Mesenchymal stem cell (in vitro differentiated cells and primary cell): ENCODE measurements around the gene MMP2.

Source experiments
- DNase-seq: peaks from one replicate; pipeline ENCODE4 v3.0.0-alpha.2; 2013
- H2AFZ ChIP-seq: one replicate; pipeline ENCODE4 v1.6.1; 2013; ENCODE audit warnings: low read depth, mild to moderate bottlenecking, control low read depth, inconsistent platforms, low read length, moderate library complexity
- H2AK5ac ChIP-seq: 2 replicates; pipeline ENCODE4 v1.6.1; 2013; ENCODE audit warnings: low read length, moderate library complexity, mild to moderate bottlenecking, inconsistent platforms; ENCODE audit not compliant: severe bottlenecking
- H2BK120ac ChIP-seq: one replicate; pipeline ENCODE4 v1.6.1; 2013; ENCODE audit warnings: low read depth, mild to moderate bottlenecking, inconsistent platforms, low read length, moderate library complexity
- H2BK12ac ChIP-seq, 2 experiments: one replicate each; pipeline ENCODE4 v1.6.1; 2013; ENCODE audit warnings: inconsistent platforms in 2 of 2, low read length in 2 of 2, mild to moderate bottlenecking in 2 of 2, moderate library complexity in 2 of 2, control low read depth in 1 of 2
- H2BK15ac ChIP-seq: one replicate; pipeline ENCODE4 v1.6.1; 2013; ENCODE audit warnings: mild to moderate bottlenecking, low read depth, inconsistent platforms; ENCODE audit not compliant: poor library complexity, severe bottlenecking
- H2BK5ac ChIP-seq: 2 replicates; pipeline ENCODE4 v1.6.1; 2013; ENCODE audit warnings: low read depth, mild to moderate bottlenecking, low read length, control low read depth, inconsistent platforms; ENCODE audit not compliant: poor library complexity, severe bottlenecking
- H3K14ac ChIP-seq, 2 experiments: one replicate each; pipeline ENCODE4 v1.6.1; 2013; ENCODE audit warnings: inconsistent platforms in 2 of 2, low read length in 2 of 2, control low read depth in 1 of 2, mild to moderate bottlenecking in 1 of 2, moderate library complexity in 1 of 2
- H3K18ac ChIP-seq, 2 experiments: one replicate each; pipeline ENCODE4 v1.6.1; 2013; ENCODE audit warnings: inconsistent platforms in 2 of 2, low read length in 2 of 2, control low read depth in 1 of 2, low read depth in 1 of 2, mild to moderate bottlenecking in 1 of 2
- H3K23ac ChIP-seq, 2 experiments: one replicate each; pipeline ENCODE4 v1.6.1; 2013; ENCODE audit warnings: inconsistent platforms in 2 of 2, low read length in 2 of 2, mild to moderate bottlenecking in 2 of 2, moderate library complexity in 2 of 2, control low read depth in 1 of 2
- H3K27ac ChIP-seq: 2 replicates; pipeline ENCODE4 v1.5.1; 2013; ENCODE audit warnings: mild to moderate bottlenecking, moderate library complexity, low read length, control low read depth, inconsistent platforms; ENCODE audit not compliant: poor library complexity, severe bottlenecking
- H3K27me3 ChIP-seq, 2 experiments: 2 replicates each; pipeline versions ENCODE4 v1.6.1 to v1.7.0; 2013; ENCODE audit warnings: low read length in 2 of 2, mild to moderate bottlenecking in 2 of 2, moderate library complexity in 2 of 2, control low read depth in 1 of 2, inconsistent platforms in 1 of 2; ENCODE audit not compliant: control insufficient read depth in 1 of 2, insufficient read depth in 1 of 2
- H3K36me3 ChIP-seq, 2 experiments: 2 replicates each; pipeline versions ENCODE4 v1.6.1 to v1.7.0; 2013; ENCODE audit warnings: low read length in 2 of 2, control low read depth in 1 of 2, inconsistent platforms in 1 of 2, low read depth in 1 of 2, mild to moderate bottlenecking in 1 of 2; ENCODE audit not compliant: insufficient read depth in 2 of 2, control insufficient read depth in 1 of 2
- H3K4ac ChIP-seq, 2 experiments: one replicate each; pipeline ENCODE4 v1.6.1; 2013; ENCODE audit warnings: inconsistent platforms in 2 of 2, low read length in 2 of 2, mild to moderate bottlenecking in 2 of 2, moderate library complexity in 2 of 2, control low read depth in 1 of 2, low read depth in 1 of 2
- H3K4me1 ChIP-seq: 2 replicates; pipeline ENCODE4 v1.6.1; 2013; ENCODE audit warnings: low read depth, low read length, control low read depth; ENCODE audit not compliant: control insufficient read depth, insufficient read depth
- H3K4me2 ChIP-seq: 2 replicates; pipeline ENCODE4 v1.6.1; 2013; ENCODE audit warnings: low read length, mild to moderate bottlenecking, inconsistent platforms; ENCODE audit not compliant: poor library complexity, severe bottlenecking
- H3K4me3 ChIP-seq, 2 experiments: 2 replicates each; pipeline versions ENCODE4 v1.5.1 to v1.7.0; 2013; ENCODE audit warnings: low read length in 2 of 2, mild to moderate bottlenecking in 2 of 2, control low read depth in 1 of 2, low read depth in 1 of 2; ENCODE audit not compliant: insufficient read depth in 1 of 2
- H3K79me1 ChIP-seq: replicated peaks from 2 replicates; pipeline ENCODE4 v1.6.1; 2013; ENCODE audit warnings: mild to moderate bottlenecking, control low read depth, low read length, inconsistent platforms; ENCODE audit not compliant: poor library complexity, severe bottlenecking
- H3K9ac ChIP-seq: 2 replicates; pipeline ENCODE4 v1.7.0; 2013; ENCODE audit warnings: mild to moderate bottlenecking, low read length, moderate library complexity
- H3K9me3 ChIP-seq: 2 replicates; pipeline ENCODE4 v1.7.0; 2013; ENCODE audit warnings: mild to moderate bottlenecking, low read length; ENCODE audit not compliant: control insufficient read depth
- H4K8ac ChIP-seq: one replicate; pipeline ENCODE4 v1.6.1; 2013; ENCODE audit warnings: inconsistent platforms, mild to moderate bottlenecking, low read length, moderate library complexity
- H4K91ac ChIP-seq: one replicate; pipeline ENCODE4 v1.6.1; 2013; ENCODE audit warnings: mild to moderate bottlenecking, low read length, inconsistent platforms
- WGBS: methylation state at CpG from one replicate; pipeline ENCODE4 v1.1.7; 2013; ENCODE audit warnings: mixed read lengths; 5-methylcytosine and 5-hydroxymethylcytosine counted together

The MMP2 gene

DNA sequence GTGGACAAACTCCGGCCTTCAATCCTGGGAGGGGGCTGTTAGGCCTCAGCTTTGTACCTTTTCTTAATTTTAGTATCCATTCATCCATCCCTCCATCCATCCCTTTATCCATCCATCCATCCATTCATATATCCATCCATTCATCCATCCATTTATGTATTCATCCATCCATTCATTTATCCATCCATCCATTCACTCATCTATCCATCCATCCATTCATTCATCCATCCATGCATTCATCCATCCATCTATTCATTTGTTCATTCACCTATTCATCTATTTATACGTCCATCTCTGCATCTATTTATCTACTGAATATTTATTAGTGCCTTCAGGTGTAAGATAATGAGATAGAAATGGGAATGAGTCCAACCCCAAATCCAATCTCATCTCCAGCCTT is 26.0 kb upstream of the MMP2 start:
- WGBS: 87% methylated on average over 1 of the region's 2 CpGs
- H3K4ac ChIP-seq: no peak overlapping the region
- H3K27me3 ChIP-seq: peaks cover 3 to 5% of the 10 kb centered on the region in 2 experiments
- H3K4me3 ChIP-seq: no peak overlapping the region
- no peak overlapping the region for H2AK5ac ChIP-seq
- H3K4me2 ChIP-seq: no peak overlapping the region
- H2AFZ ChIP-seq: no peak overlapping the region
- no peak overlapping the region for H3K23ac ChIP-seq
- H3K9me3 ChIP-seq: no peaks in the 10 kb centered on the region
- H3K9ac ChIP-seq: no peak overlapping the region
- H2BK15ac ChIP-seq: no peak overlapping the region
- H3K18ac ChIP-seq: no peak overlapping the region
- no peaks in the 10 kb centered on the region for H3K79me1 ChIP-seq
- H3K4me1 ChIP-seq: no peaks in the 10 kb centered on the region
- H3K36me3 ChIP-seq: no peaks in the 10 kb centered on the region
- no peak for DNase-seq
- no peak overlapping the region for H2BK120ac ChIP-seq
- no peak overlapping the region for H4K91ac ChIP-seq
- H3K27ac ChIP-seq: no peak overlapping the region
- H3K14ac ChIP-seq: no peak overlapping the region
- no peak overlapping the region for H4K8ac ChIP-seq
- no peak overlapping the region for H2BK5ac ChIP-seq
- no peak overlapping the region for H2BK12ac ChIP-seq

DNA sequence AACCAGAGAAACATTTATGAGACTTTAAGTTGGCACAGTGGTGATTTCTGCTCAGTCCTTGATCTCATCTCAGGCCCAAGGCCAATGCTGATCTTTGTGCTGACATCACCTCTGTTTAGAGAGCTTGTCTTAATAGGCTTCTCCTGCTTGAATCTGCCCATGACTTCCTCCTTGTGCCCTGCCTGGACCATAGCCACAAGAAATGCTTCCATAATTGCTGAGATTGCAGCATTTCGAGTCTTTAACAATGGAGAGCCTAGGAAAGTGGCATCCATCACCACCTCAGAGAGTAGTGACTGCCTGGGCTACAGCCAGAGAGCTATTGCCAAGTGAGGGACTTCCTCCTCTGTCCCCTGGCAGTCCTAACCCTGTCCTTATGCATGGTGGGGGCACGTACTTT is 25.1 kb upstream of the MMP2 start:
- H3K14ac ChIP-seq: no peak overlapping the region
- H3K27ac ChIP-seq: no peak overlapping the region
- no peak overlapping the region for H2BK120ac ChIP-seq
- H3K4me2 ChIP-seq: no peak overlapping the region
- H3K36me3 ChIP-seq: no peaks in the 10 kb centered on the region
- H3K4me3 ChIP-seq: no peak overlapping the region
- no peak overlapping the region for H3K9ac ChIP-seq
- H4K91ac ChIP-seq: no peak overlapping the region
- no peak overlapping the region for H4K8ac ChIP-seq
- peaks cover 5 to 7% of the 10 kb centered on the region in 2 experiments for H3K27me3 ChIP-seq
- H3K4me1 ChIP-seq: no peaks in the 10 kb centered on the region
- no peak overlapping the region for H2AFZ ChIP-seq
- no peak overlapping the region for H3K4ac ChIP-seq
- no peaks in the 10 kb centered on the region for H3K79me1 ChIP-seq
- no peak overlapping the region for H2BK12ac ChIP-seq
- H2BK15ac ChIP-seq: no peak overlapping the region
- H3K9me3 ChIP-seq: no peaks in the 10 kb centered on the region
- 44% methylated on average over 2 of the region's 2 CpGs for WGBS
- no peak overlapping the region for H2BK5ac ChIP-seq
- DNase-seq: no peak
- no peak overlapping the region for H3K18ac ChIP-seq
- H2AK5ac ChIP-seq: no peak overlapping the region
- H3K23ac ChIP-seq: no peak overlapping the region

DNA sequence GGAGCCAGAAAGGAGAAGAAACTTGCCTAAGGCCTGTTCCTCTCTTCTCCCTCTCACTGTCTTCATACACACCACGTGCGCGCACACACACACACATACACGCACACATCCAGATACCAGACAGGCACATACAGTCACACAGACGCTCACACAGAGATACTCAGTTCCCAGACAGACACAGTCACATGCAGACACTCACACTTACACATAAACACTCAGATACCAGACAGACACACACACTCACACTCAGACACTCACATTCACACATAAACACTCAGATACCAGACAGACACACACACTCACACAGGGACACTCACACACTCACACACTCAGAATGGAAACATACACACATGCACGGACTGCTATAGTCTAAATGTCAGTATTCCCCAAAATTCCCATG is 24.1 kb upstream of the MMP2 start:
- 69% methylated on average over 6 of the region's 6 CpGs for WGBS
- no peaks in the 10 kb centered on the region for H3K79me1 ChIP-seq

DNA sequence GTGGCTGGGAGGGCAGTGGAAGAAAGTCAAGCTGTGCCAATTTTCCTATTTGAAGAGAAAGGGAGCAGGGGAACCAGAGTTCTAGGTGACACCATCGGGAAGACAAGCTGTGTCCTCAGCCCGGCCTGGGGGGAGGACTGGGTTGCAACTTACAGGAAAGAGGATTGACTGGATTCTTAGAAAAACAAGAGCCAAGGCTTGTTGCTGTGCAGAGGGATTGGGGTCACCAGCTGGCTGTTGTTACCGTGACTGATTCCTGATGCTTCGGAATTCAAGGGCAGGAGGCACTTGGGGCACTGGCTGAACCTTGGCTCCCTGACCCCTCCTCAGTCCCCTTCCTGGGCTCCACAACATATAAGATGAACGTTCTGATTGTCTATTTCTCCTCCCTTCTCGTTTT is 16.8 kb upstream of the MMP2 start:
- H3K4me3 ChIP-seq: no peak overlapping the region
- no peak overlapping the region for H2BK15ac ChIP-seq
- no peak overlapping the region for H3K23ac ChIP-seq
- peaks cover 2% of the 10 kb centered on the region for H3K4me1 ChIP-seq
- H4K91ac ChIP-seq: no peak overlapping the region
- no peak overlapping the region for H3K4ac ChIP-seq
- no peak overlapping the region for H2AFZ ChIP-seq
- H3K27ac ChIP-seq: no peak overlapping the region
- no peak overlapping the region for H3K18ac ChIP-seq
- no peak overlapping the region for H4K8ac ChIP-seq
- no peak overlapping the region for H2AK5ac ChIP-seq
- H3K27me3 ChIP-seq: peaks cover 5 to 28% of the 10 kb centered on the region in 2 experiments
- H2BK12ac ChIP-seq: no peak overlapping the region
- H3K9me3 ChIP-seq: no peaks in the 10 kb centered on the region
- DNase-seq: no peak
- H3K4me2 ChIP-seq: no peak overlapping the region
- H3K14ac ChIP-seq: no peak overlapping the region
- no peak overlapping the region for H3K9ac ChIP-seq
- H2BK5ac ChIP-seq: no peak overlapping the region
- WGBS: 81% methylated on average over 4 of the region's 6 CpGs
- H3K79me1 ChIP-seq: no peaks in the 10 kb centered on the region
- no peaks in the 10 kb centered on the region for H3K36me3 ChIP-seq
- H2BK120ac ChIP-seq: no peak overlapping the region

More for the DNA sequence above, 24.1 kb upstream of the MMP2 start:
- no peaks in the 10 kb centered on the region for H3K4me1 ChIP-seq
- no peak overlapping the region for H3K9ac ChIP-seq
- H2BK12ac ChIP-seq: no peak overlapping the region
- H2AFZ ChIP-seq: no peak overlapping the region
- no peak overlapping the region for H4K8ac ChIP-seq
- H3K14ac ChIP-seq: peak overlapping the region in 1 of 2 experiments; percentile 35
- peaks cover 5 to 10% of the 10 kb centered on the region in 2 experiments for H3K27me3 ChIP-seq
- H3K4ac ChIP-seq: no peak overlapping the region
- no peak overlapping the region for H2BK15ac ChIP-seq
- no peak overlapping the region for H2BK120ac ChIP-seq
- no peak overlapping the region for H2BK5ac ChIP-seq
- H4K91ac ChIP-seq: no peak overlapping the region
- no peaks in the 10 kb centered on the region for H3K36me3 ChIP-seq
- DNase-seq: no peak
- no peaks in the 10 kb centered on the region for H3K9me3 ChIP-seq
- no peak overlapping the region for H3K23ac ChIP-seq
- no peak overlapping the region for H3K4me2 ChIP-seq
- H3K4me3 ChIP-seq: no peak overlapping the region
- no peak overlapping the region for H3K18ac ChIP-seq
- H2AK5ac ChIP-seq: no peak overlapping the region
- H3K27ac ChIP-seq: no peak overlapping the region
